PC-9 (cell line): ENCODE results near the gene LCP1. TPM values are rescaled to one million over a fixed set of nuclear protein-coding genes. Genes with fewer than 3 reads are reported as not detected.

Source experiments
- BruUV-seq: library from RNA; stranded (reverse); fragments of 400-500 nt; replicated peaks from 2 replicates; lab custom pipeline; 2021; lab: Mats Ljungman, UMichigan
- CTCF ChIA-PET: fragments of 300-600 bp; sonication (Branson Sonifier 250); formaldehyde crosslinking; loops from one replicate; lab custom pipeline; 2022; ENCODE audit warnings: antibody characterized with exemption; lab: Charles Lee
- POLR2A ChIA-PET: fragments of 300-600 bp; sonication (Branson Sonifier 250); formaldehyde crosslinking; loops from one replicate; lab custom pipeline; 2022; ENCODE audit warnings: antibody characterized with exemption; ENCODE audit not compliant: unreplicated experiment; lab: Charles Lee
- DNase-seq, 2 experiments: peaks; one replicate each; pipeline versions ENCODE4 v3.0.0 to v3.0.0-alpha.2; 2015 to 2022; ENCODE audit warnings: mixed read lengths in 1 of 2
- H2AFZ ChIP-seq: fragments of 200-600 bp; sonication (generic); 2 replicates; pipeline ENCODE4 v1.8.1; 2017; ENCODE audit warnings: antibody characterized with exemption
- H3F3A ChIP-seq: fragments of 200-600 bp; sonication (generic); 2 replicates; pipeline ENCODE4 v1.8.1; 2017; ENCODE audit warnings: antibody characterized with exemption, mild to moderate bottlenecking, low read depth; ENCODE audit not compliant: insufficient read depth
- H3K27ac ChIP-seq: fragments of 200-600 bp; sonication (generic); 2 replicates; pipeline ENCODE4 v1.6.1; 2016; ENCODE audit warnings: mixed run types
- H3K27me3 ChIP-seq: fragments of 200-600 bp; sonication (generic); 2 replicates; pipeline ENCODE4 v1.6.1; 2016; ENCODE audit warnings: low read depth, mixed run types; ENCODE audit not compliant: insufficient read depth
- H3K36me3 ChIP-seq: fragments of 200-600 bp; sonication (generic); 2 replicates; pipeline ENCODE4 v1.6.1; 2016; ENCODE audit warnings: low read depth, mixed run types
- H3K4me1 ChIP-seq: fragments of 200-600 bp; sonication (generic); replicated peaks from 2 replicates; pipeline ENCODE4 v1.6.1; 2016; ENCODE audit warnings: mixed run types; ENCODE audit not compliant: insufficient read depth
- H3K4me2 ChIP-seq: fragments of 200-600 bp; sonication (generic); 2 replicates; pipeline ENCODE4 v1.6.1; 2017; ENCODE audit warnings: mixed run types
- H3K4me3 ChIP-seq: fragments of 200-600 bp; sonication (generic); 2 replicates; pipeline ENCODE4 v1.6.1; 2016; ENCODE audit warnings: mixed run types
- H3K79me2 ChIP-seq: fragments of 200-600 bp; sonication (generic); 2 replicates; pipeline ENCODE4 v1.6.1; 2017; ENCODE audit warnings: low read depth, mixed run types
- H3K9me2 ChIP-seq: fragments of 200-600 bp; sonication (generic); 2 replicates; pipeline ENCODE4 v1.8.1; 2017; ENCODE audit warnings: mild to moderate bottlenecking; ENCODE audit not compliant: insufficient read depth
- H3K9me3 ChIP-seq: fragments of 200-600 bp; sonication (generic); 2 replicates; pipeline ENCODE4 v1.8.1; 2016; ENCODE audit warnings: low read depth; ENCODE audit not compliant: insufficient read depth
- H4K20me1 ChIP-seq: fragments of 200-600 bp; sonication (generic); 2 replicates; pipeline ENCODE4 v1.8.1; 2017; ENCODE audit not compliant: insufficient read depth
- CTCF ChIP-seq: fragments of 200-600 bp; sonication (generic); conservative IDR thresholded peaks from 2 replicates; pipeline ENCODE4 v1.6.1; 2017; ENCODE audit warnings: mixed run types, antibody characterized with exemption, mild to moderate bottlenecking, moderate library complexity
- EZH2 ChIP-seq: fragments of 200-600 bp; sonication (generic); IDR thresholded peaks from 2 replicates; pipeline ENCODE4 v1.8.0; 2017; ENCODE audit warnings: antibody characterized with exemption, low read depth
- intact Hi-C: fragments of 100-400 bp; cut with micrococcal nuclease; formaldehyde crosslinking; loops from one replicate; pipeline ENCODE4 v1.10.0; 2022; ENCODE audit not compliant: unreplicated experiment
- total RNA-seq: library from RNA; stranded (reverse); gene quantifications from 2 replicates; pipeline ENCODE4 v1.2.3, GENCODE V29; 2021

LCP1 gene
- total RNA-seq, 1 experiment from 2014 or later = 197 TPM

GRCh38 chr13:46088821-46089562 is 93.0 kb downstream of the LCP1 start:
- H3K9me2 ChIP-seq = no peaks in the 10 kb centered on the region
- intact Hi-C loops = no loop called here
- no peaks in the 10 kb centered on the region for H3K36me3 ChIP-seq
- H3F3A ChIP-seq = no peaks in the 10 kb centered on the region
- H3K27me3 ChIP-seq = peaks cover 21% of the 10 kb centered on the region; the same call in 1 of the 2 replicates
- no TSS peak for BruUV-seq
- H3K9me3 ChIP-seq = no peaks in the 10 kb centered on the region; the same call in 1 of the 2 replicates
- H3K79me2 ChIP-seq = no peaks in the 10 kb centered on the region
- H2AFZ ChIP-seq = no peak overlapping the region
- no peaks in the 10 kb centered on the region for H3K4me1 ChIP-seq
- ChIA-PET POLR2A (no interaction called here), CTCF (no interaction called here)
- no peaks in the 10 kb centered on the region for H4K20me1 ChIP-seq
- no peak overlapping the region for H3K27ac ChIP-seq
- no peak overlapping the region for H3K4me2 ChIP-seq
- no peak for DNase-seq
- TF ChIP-seq EZH2 (no peak), CTCF (no peak)
- H3K4me3 ChIP-seq = no peak overlapping the region

GRCh38 chr13:46087481-46087880 is 94.5 kb downstream of the LCP1 start:
- H3K79me2 ChIP-seq = no peaks in the 10 kb centered on the region
- ChIA-PET CTCF (no interaction called here), POLR2A (interaction anchor here (0.7 kb wide), 1 partner anchor 1070 kb away, joined by 9 read pairs; no protein-coding TSS in a partner anchor)
- no peak overlapping the region for H3K4me2 ChIP-seq
- H3K4me1 ChIP-seq = no peaks in the 10 kb centered on the region
- H3K9me3 ChIP-seq = no peaks in the 10 kb centered on the region; the same call in 1 of the 2 replicates
- no peak overlapping the region for H3K4me3 ChIP-seq
- TF ChIP-seq CTCF (no peak), EZH2 (no peak)
- no peaks in the 10 kb centered on the region for H3K9me2 ChIP-seq
- BruUV-seq = no TSS peak
- H4K20me1 ChIP-seq = no peaks in the 10 kb centered on the region
- no peaks in the 10 kb centered on the region for H3F3A ChIP-seq
- intact Hi-C loops = no loop called here
- 0 out of 2 replicates have a peak, but pooled peaks cover 5% of the 10 kb centered on the region for H3K27me3 ChIP-seq
- DNase-seq = no peak
- H3K27ac ChIP-seq = no peak overlapping the region
- no peak overlapping the region for H2AFZ ChIP-seq
- H3K36me3 ChIP-seq = no peaks in the 10 kb centered on the region

- TF ChIP-seq CTCF (no peak), EZH2 (no peak)
- Histone ChIP-seq H3K4me2 (no peak overlapping the region), H2AFZ (no peak overlapping the region), H3K9me3 (no peaks in the 10 kb centered on the region; the same call in 1 of the 2 replicates), H4K20me1 (no peaks in the 10 kb centered on the region), H3K27me3 (0 out of 2 replicates have a peak, but pooled peaks cover under 1% of the 10 kb centered on the region), H3K4me3 (no peak overlapping the region), H3F3A (no peaks in the 10 kb centered on the region), H3K9me2 (no peaks in the 10 kb centered on the region), H3K27ac (no peak overlapping the region), H3K79me2 (no peaks in the 10 kb centered on the region), H3K4me1 (no peaks in the 10 kb centered on the region), H3K36me3 (no peaks in the 10 kb centered on the region)
- intact Hi-C loops = no loop called here
- POLR2A ChIA-PET = interaction anchor here (0.7 kb wide), 1 partner anchor 1069 kb away, joined by 9 read pairs; no protein-coding TSS in a partner anchor
- BruUV-seq = no TSS peak
- DNase-seq = peak in 1 of 2 experiments; percentile 2
- CTCF ChIA-PET = no interaction called here
Observed at GRCh38 chr13:46086985-46087384, 95.0 kb downstream of the LCP1 start.
